ENCODE results near the gene AGBL4.

GRCh38 chr1:48761411-48761810 is 1262.3 kb downstream of the AGBL4 start:
- TF ChIP-seq TAF1 (IDR thresholded peaks at IDR 0.05; ENCODE audit: low read depth) (no peak), REST (IDR thresholded peaks at IDR 0.05; ENCODE audit: low read depth) (no peak), NFIC (IDR thresholded peaks at IDR 0.05) (no peak), CEBPB (IDR thresholded peaks at IDR 0.05) (no peak), EP300 (IDR thresholded peaks at IDR 0.05; ENCODE audit: borderline replicate concordance) (no peak)

Data from Ishikawa (cell line).